GM12801 (cell line): Measurements from ENCODE around the gene NTRK2.

ENCODE experiments used
- CTCF ChIP-seq: IDR thresholded peaks from one replicate; pipeline ENCODE4 v1.5.1; 2011; ENCODE audit warnings: control low read depth; ENCODE audit not compliant: insufficient read length; ENCODE audit errors: extremely low read depth

NTRK2 gene

GRCh38 chr9:85062385-85063022, 393.0 kb downstream of the NTRK2 start:
- TF ChIP-seq CTCF: no peak

- TF ChIP-seq CTCF: no peak
Observed at GRCh38 chr9:85064811-85065371, 395.4 kb downstream of the NTRK2 start.

- TF ChIP-seq CTCF: no peak
Observed at GRCh38 chr9:85067792-85068191, 398.3 kb downstream of the NTRK2 start.
